Prostate gland (tissue), 2 donors: ENCODE results near the gene GDF11.

ENCODE experiments used
- POLR2A ChIP-seq: fragments of 450-650 bp; IDR thresholded peaks from one replicate; pipeline ENCODE4 v1.6.1; 2016; ENCODE audit warnings: antibody characterized with exemption, mild to moderate bottlenecking
- POLR2AphosphoS5 ChIP-seq: sonication (generic); formaldehyde crosslinking; IDR thresholded peaks from one replicate; pipeline ENCODE4 v1.6.1; 2017; ENCODE audit warnings: antibody characterized with exemption
- TF ChIP-seq, protein P1 (sequence below), 4 experiments: fragments of 200-600 bp in 2 of 4; fragments of 450-650 bp in 2 of 4; sonication (generic) in 2 of 4; IDR thresholded peaks; 1 replicate in 3 of 4; 2 replicates in 1 of 4; pipeline ENCODE4 v1.5.1; 2016 to 2019; ENCODE audit warnings: antibody characterized with exemption in 4 of 4, mild to moderate bottlenecking in 2 of 4, moderate library complexity in 2 of 4

DNA sequence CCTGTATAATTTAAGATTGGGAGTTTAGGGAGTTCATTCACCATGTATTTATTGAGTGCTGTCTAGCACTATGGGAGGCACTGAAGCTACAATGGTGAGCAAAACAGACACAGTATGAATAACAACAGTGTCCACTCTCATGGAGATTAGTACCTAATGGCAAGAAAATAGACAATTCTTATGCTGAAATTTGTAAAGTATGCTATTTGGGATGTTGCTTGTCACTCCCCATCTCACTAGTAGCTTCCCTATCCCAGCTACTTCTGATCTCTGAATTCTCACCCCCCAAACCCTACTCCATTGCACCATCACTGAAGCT, 4.0 kb downstream of the GDF11 start:
- TF ChIP-seq, protein P1, sequence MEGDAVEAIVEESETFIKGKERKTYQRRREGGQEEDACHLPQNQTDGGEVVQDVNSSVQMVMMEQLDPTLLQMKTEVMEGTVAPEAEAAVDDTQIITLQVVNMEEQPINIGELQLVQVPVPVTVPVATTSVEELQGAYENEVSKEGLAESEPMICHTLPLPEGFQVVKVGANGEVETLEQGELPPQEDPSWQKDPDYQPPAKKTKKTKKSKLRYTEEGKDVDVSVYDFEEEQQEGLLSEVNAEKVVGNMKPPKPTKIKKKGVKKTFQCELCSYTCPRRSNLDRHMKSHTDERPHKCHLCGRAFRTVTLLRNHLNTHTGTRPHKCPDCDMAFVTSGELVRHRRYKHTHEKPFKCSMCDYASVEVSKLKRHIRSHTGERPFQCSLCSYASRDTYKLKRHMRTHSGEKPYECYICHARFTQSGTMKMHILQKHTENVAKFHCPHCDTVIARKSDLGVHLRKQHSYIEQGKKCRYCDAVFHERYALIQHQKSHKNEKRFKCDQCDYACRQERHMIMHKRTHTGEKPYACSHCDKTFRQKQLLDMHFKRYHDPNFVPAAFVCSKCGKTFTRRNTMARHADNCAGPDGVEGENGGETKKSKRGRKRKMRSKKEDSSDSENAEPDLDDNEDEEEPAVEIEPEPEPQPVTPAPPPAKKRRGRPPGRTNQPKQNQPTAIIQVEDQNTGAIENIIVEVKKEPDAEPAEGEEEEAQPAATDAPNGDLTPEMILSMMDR (IDR thresholded peaks at IDR 0.05) = no peak
- TF ChIP-seq POLR2AphosphoS5 = no peak
- TF ChIP-seq POLR2A = no peak
